ENCODE measurements around the gene CD2. TPM values are rescaled to one million over a fixed set of nuclear protein-coding genes. Genes with fewer than 3 reads are reported as not detected.

The CD2 gene
- total and polyA plus RNA-seq, 8 donors: 1.7 to 14.3 (median 3.9) TPM; not detected in 1

GRCh38 chr1:116817582-116818064 lies 63.4 kb downstream of the CD2 start:
- no peak overlapping the region for H3K4me3 ChIP-seq
- no peaks in the 10 kb centered on the region for H3K4me1 ChIP-seq
- H3K9me3 ChIP-seq: peaks cover 0 to 3% (median under 1%) of the 10 kb centered on the region in 4 donors
- 27 to 50% (median 41%) methylated on average over 2 of the region's 2 CpGs for WGBS, 5 donors
- intact Hi-C loops (cut with DNase I; ENCODE audit: low total_unique reads): no loop called here
- no peaks in the 10 kb centered on the region for H3K36me3 ChIP-seq
- no peak overlapping the region for H3K27ac ChIP-seq
- H3K27me3 ChIP-seq: no peaks in the 10 kb centered on the region
- peak; percentile 32 to 67 for DNase-seq
- peak in 4 of 7 experiments; percentile 36 to 50 (median 43) for TF ChIP-seq CTCF (IDR thresholded peaks at IDR 0.05)
- no peak for TF ChIP-seq EP300 (IDR thresholded peaks at IDR 0.05)

Other genes with a start within 250 kb of the CD2 start
- gene CD58, start 183.4 kb upstream of the CD2 start, total RNA-seq: 10 to 100 TPM in 2 of 5 donors, 1 to 10 TPM in 3; 1.2 to 48.8 (median 7.6) TPM
- 10 to 100 TPM in 1 of 3 donors, 1 to 10 TPM in 2; 7.8 to 21.9 (median 9.7) TPM for gene CD58, start 183.4 kb upstream of the CD2 start, polyA plus RNA-seq
- 10 to 100 TPM; 18.1 to 31.6 (median 25.7) TPM for gene IGSF3, start 86.7 kb upstream of the CD2 start, total RNA-seq
- gene IGSF3, start 86.7 kb upstream of the CD2 start, polyA plus RNA-seq: 1 to 10 TPM; 1.7 to 6.2 (median 2.7) TPM
- 10 to 100 TPM; 30.9 to 66.6 (median 47.2) TPM for gene PTGFRN, start 155.5 kb downstream of the CD2 start, total RNA-seq
- gene PTGFRN, start 155.5 kb downstream of the CD2 start, polyA plus RNA-seq: 10 to 100 TPM in 1 of 3 donors, 1 to 10 TPM in 2; 3.8 to 42.9 (median 9.7) TPM
- gene CD101, start 247.3 kb downstream of the CD2 start, total RNA-seq: 1 to 10 TPM in 3 of 5 donors, under 1 TPM in 1, not detected in 1; 0.45 to 8.8 (median 2.0) TPM
- gene CD101, start 247.3 kb downstream of the CD2 start, polyA plus RNA-seq: 1 to 10 TPM in 2 of 3 donors, not detected in 1; 1.4 to 1.9 TPM

All from stomach (tissue), 9 donors.